ENCODE data around the gene CNPY4.

CNPY4 gene

DNA sequence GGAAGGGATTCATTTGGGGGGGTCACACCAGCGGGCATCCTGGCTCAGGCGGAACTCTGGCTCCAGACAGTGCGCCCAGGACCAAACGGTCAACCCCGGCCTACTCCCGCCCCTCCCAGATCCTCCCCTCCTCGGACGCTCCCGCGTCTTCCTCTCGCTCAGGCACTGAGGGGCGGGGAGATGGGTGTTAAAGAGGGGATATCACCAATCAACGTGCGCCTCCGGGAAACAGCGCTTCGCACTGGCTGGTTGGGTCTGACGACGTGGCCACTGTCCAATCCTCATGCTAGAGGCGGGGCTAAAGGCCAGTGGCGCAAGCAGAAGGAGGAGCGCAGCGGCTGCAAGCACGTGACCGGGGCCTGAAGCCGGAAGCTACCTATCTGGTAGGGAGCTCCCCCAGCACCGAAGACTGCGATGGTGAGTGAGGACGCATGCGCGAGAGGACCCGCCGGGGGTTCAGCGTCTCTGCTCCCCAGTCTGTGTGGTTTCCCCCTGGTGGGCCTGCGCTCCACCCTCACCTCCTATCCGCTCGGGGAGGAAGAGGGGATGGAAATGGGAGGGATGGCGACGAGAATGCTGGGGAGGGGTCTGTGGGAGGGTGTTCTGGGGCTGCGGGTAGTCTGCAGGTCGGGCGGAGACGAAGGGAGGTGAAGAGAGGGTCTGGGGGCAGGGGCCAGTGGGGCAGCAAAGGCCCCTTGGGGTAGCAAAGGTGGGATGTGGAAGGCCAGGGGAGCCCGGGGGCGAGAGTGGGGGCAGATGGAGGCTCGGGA lies 29.3 kb downstream of the CNPY4 start, which contains the start of gene LAMTOR4:
TSS of gene LAMTOR4 (plus strand) at position 360 of the 770 bp plus-strand sequence. CDS start at position 415, 55 bp downstream.
- peaks cover 4% of the 10 kb centered on the region for H4K20me1 ChIP-seq (ENCODE audit: insufficient read depth, low read length, poor library complexity, severe bottlenecking)

DNA sequence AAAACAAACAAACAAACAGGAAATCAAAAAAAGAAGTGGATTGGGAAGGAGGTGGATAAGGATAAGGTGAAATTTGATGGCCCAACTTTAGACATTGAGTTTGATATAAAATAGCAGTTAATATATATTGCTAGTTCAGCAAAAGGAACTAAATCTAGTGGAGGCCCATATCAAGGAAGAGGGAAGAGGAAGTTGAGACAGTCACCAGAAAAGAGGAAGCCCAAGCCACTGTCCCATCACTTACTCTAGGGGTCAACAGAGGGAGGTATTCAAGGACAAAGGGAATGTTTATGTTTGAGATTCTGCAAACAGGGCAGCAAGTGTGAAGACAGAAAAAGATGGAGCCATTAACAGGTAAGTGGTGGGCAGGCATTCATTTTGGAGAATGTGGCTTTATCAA lies 33.0 kb downstream of the CNPY4 start:
- peaks cover 3% of the 10 kb centered on the region; the same call in 1 of the 2 replicates for H3F3A ChIP-seq (ENCODE audit: low read depth)
- H3K9me2 ChIP-seq (replicated peaks; ENCODE audit: low read depth, low read length), result no peaks in the 10 kb centered on the region
- peaks cover 28% of the 10 kb centered on the region for H3K4me1 ChIP-seq (ENCODE audit: insufficient read depth, low read length, poor library complexity, severe bottlenecking)
- H4K20me1 ChIP-seq (ENCODE audit: insufficient read depth, low read length, poor library complexity, severe bottlenecking), result peaks cover 8% of the 10 kb centered on the region
- H3K79me2 ChIP-seq (ENCODE audit: insufficient read depth, low read length), result peaks cover 37% of the 10 kb centered on the region
- H2AFZ ChIP-seq (ENCODE audit: low read length), result no peak overlapping the region
- H3K36me3 ChIP-seq (ENCODE audit: insufficient read depth, low read length), result peaks cover 9% of the 10 kb centered on the region; the same call in 1 of the 2 replicates
- no peaks in the 10 kb centered on the region for H3K9me3 ChIP-seq (ENCODE audit: insufficient read depth, low read depth, low read length)
- TF ChIP-seq, protein P1, sequence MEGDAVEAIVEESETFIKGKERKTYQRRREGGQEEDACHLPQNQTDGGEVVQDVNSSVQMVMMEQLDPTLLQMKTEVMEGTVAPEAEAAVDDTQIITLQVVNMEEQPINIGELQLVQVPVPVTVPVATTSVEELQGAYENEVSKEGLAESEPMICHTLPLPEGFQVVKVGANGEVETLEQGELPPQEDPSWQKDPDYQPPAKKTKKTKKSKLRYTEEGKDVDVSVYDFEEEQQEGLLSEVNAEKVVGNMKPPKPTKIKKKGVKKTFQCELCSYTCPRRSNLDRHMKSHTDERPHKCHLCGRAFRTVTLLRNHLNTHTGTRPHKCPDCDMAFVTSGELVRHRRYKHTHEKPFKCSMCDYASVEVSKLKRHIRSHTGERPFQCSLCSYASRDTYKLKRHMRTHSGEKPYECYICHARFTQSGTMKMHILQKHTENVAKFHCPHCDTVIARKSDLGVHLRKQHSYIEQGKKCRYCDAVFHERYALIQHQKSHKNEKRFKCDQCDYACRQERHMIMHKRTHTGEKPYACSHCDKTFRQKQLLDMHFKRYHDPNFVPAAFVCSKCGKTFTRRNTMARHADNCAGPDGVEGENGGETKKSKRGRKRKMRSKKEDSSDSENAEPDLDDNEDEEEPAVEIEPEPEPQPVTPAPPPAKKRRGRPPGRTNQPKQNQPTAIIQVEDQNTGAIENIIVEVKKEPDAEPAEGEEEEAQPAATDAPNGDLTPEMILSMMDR (conservative IDR thresholded peaks at IDR 0.05; ENCODE audit: low read length), result no peak
- no peak for TF ChIP-seq EZH2phosphoT487 (IDR thresholded peaks at IDR 0.05; ENCODE audit: borderline replicate concordance)
- no peak overlapping the region for H3K4me3 ChIP-seq (ENCODE audit: low read length, poor library complexity, severe bottlenecking)
- no peaks in the 10 kb centered on the region for H3K27me3 ChIP-seq (ENCODE audit: insufficient read depth, low read length, poor library complexity, severe bottlenecking)
- no peak overlapping the region for H3K9ac ChIP-seq (ENCODE audit: low read depth, low read length, poor library complexity, severe bottlenecking)
- peak overlapping the region; percentile 21 for H3K4me2 ChIP-seq (ENCODE audit: low read depth, low read length, poor library complexity, severe bottlenecking)

More for the DNA sequence above, 29.3 kb downstream of the CNPY4 start, which contains the start of gene LAMTOR4:
- peak within 1 kb of the TSS; percentile 91 for H2AFZ ChIP-seq (ENCODE audit: low read length)
- peaks cover 19% of the 10 kb centered on the region for H3K4me1 ChIP-seq (ENCODE audit: insufficient read depth, low read length, poor library complexity, severe bottlenecking)
- H3K9me2 ChIP-seq (replicated peaks; ENCODE audit: low read depth, low read length), result no peaks in the 10 kb centered on the region
- H3K9me3 ChIP-seq (ENCODE audit: insufficient read depth, low read depth, low read length), result no peaks in the 10 kb centered on the region
- H3K4me2 ChIP-seq (ENCODE audit: low read depth, low read length, poor library complexity, severe bottlenecking), result peak within 1 kb of the TSS; percentile 93
- no peaks in the 10 kb centered on the region for H3K27me3 ChIP-seq (ENCODE audit: insufficient read depth, low read length, poor library complexity, severe bottlenecking)
- H3K79me2 ChIP-seq (ENCODE audit: insufficient read depth, low read length), result peaks cover 30% of the 10 kb centered on the region
- TF ChIP-seq, protein P1 (conservative IDR thresholded peaks at IDR 0.05; ENCODE audit: low read length), result no peak
- no peak for TF ChIP-seq EZH2phosphoT487 (IDR thresholded peaks at IDR 0.05; ENCODE audit: borderline replicate concordance)
- H3F3A ChIP-seq (ENCODE audit: low read depth), result no peaks in the 10 kb centered on the region
- peak within 1 kb of the TSS; percentile 95 for H3K9ac ChIP-seq (ENCODE audit: low read depth, low read length, poor library complexity, severe bottlenecking)
- H3K4me3 ChIP-seq (ENCODE audit: low read length, poor library complexity, severe bottlenecking), result peak within 1 kb of the TSS; percentile 97
- peaks cover 4% of the 10 kb centered on the region; the same call in 1 of the 2 replicates for H3K36me3 ChIP-seq (ENCODE audit: insufficient read depth, low read length)

DNA sequence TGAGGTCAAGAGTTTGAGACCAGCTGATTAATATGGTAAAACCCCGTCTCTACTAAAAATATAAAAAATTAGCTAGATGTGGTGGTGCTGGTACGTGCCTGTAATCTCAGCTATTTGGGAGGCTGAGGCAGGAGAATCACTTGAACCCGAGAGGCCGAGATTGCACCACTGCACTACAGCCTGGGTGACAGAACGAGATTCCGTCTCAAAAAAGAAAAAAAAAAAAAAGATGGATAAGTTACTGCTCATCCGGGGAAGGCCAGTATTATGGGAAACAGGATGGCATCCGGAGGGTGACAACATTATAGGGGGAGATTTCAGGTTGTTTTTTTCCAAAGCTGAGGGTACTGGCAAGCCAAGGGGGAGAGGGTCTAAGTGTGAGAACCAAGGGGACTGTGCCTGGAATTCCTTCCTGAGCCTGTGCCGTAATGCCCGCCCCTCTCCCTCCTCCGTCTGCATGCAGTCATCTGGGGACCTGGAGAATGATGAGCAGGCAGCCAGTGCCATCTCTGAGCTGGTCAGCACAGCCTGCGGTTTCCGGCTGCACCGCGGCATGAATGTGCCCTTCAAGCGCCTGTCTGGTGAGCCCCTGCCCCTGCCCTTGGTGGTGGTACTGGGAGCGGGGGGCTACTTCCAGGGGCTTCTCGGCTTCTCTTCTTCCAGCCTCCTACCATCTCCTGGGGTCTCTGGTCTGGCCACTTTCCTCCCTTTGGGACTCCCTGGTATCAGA lies 33.7 kb downstream of the CNPY4 start:
- Histone ChIP-seq H3K27me3 (ENCODE audit: insufficient read depth, low read length, poor library complexity, severe bottlenecking) (no peaks in the 10 kb centered on the region), H2AFZ (ENCODE audit: low read length) (no peak overlapping the region), H4K20me1 (ENCODE audit: insufficient read depth, low read length, poor library complexity, severe bottlenecking) (peaks cover 13% of the 10 kb centered on the region), H3K4me3 (ENCODE audit: low read length, poor library complexity, severe bottlenecking) (no peak overlapping the region), H3K36me3 (ENCODE audit: insufficient read depth, low read length) (peaks cover 9% of the 10 kb centered on the region; the same call in 1 of the 2 replicates), H3K9me2 (replicated peaks; ENCODE audit: low read depth, low read length) (no peaks in the 10 kb centered on the region), H3K9me3 (ENCODE audit: insufficient read depth, low read depth, low read length) (no peaks in the 10 kb centered on the region), H3K4me2 (ENCODE audit: low read depth, low read length, poor library complexity, severe bottlenecking) (no peak overlapping the region), H3K9ac (ENCODE audit: low read depth, low read length, poor library complexity, severe bottlenecking) (no peak overlapping the region), H3K4me1 (ENCODE audit: insufficient read depth, low read length, poor library complexity, severe bottlenecking) (peaks cover 30% of the 10 kb centered on the region), H3F3A (ENCODE audit: low read depth) (peaks cover 3% of the 10 kb centered on the region; the same call in 1 of the 2 replicates), H3K79me2 (ENCODE audit: insufficient read depth, low read length) (peaks cover 44% of the 10 kb centered on the region)
- no peak for TF ChIP-seq EZH2phosphoT487 (IDR thresholded peaks at IDR 0.05; ENCODE audit: borderline replicate concordance)
- TF ChIP-seq, protein P1 (conservative IDR thresholded peaks at IDR 0.05; ENCODE audit: low read length), result no peak

Measured in Loucy (cell line).